Measurements from ENCODE around the gene ECPAS.

GRCh38 chr9:111484572-111484894 lies 350 bp upstream of the ECPAS start:
- TF ChIP-seq, protein P1, sequence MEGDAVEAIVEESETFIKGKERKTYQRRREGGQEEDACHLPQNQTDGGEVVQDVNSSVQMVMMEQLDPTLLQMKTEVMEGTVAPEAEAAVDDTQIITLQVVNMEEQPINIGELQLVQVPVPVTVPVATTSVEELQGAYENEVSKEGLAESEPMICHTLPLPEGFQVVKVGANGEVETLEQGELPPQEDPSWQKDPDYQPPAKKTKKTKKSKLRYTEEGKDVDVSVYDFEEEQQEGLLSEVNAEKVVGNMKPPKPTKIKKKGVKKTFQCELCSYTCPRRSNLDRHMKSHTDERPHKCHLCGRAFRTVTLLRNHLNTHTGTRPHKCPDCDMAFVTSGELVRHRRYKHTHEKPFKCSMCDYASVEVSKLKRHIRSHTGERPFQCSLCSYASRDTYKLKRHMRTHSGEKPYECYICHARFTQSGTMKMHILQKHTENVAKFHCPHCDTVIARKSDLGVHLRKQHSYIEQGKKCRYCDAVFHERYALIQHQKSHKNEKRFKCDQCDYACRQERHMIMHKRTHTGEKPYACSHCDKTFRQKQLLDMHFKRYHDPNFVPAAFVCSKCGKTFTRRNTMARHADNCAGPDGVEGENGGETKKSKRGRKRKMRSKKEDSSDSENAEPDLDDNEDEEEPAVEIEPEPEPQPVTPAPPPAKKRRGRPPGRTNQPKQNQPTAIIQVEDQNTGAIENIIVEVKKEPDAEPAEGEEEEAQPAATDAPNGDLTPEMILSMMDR (IDR thresholded peaks at IDR 0.05), result no peak
- TF ChIP-seq POLR2A (IDR thresholded peaks at IDR 0.05), result no peak
